SK-N-SH treated with all-trans-retinoic acid at 6 μM for 48 hours (cell line): Measurements from ENCODE around the gene SEMA5A.

ENCODE experiments used
- ATAC-seq: fragments of 200-7000 bp; cut with Tn5 transposase; 3 replicates; pipeline ENCODE4 v1.9.1; 2020; ENCODE audit warnings: mild to moderate bottlenecking, moderate library complexity
- ARNTL ChIP-seq: fragments of 450-650 bp; formaldehyde crosslinking; IDR thresholded peaks from 2 replicates; pipeline ENCODE4 v1.5.0; 2020; ENCODE audit warnings: low read depth, mild to moderate bottlenecking, moderate library complexity, borderline replicate concordance
- BACH2 ChIP-seq: fragments of 250-450 bp; sonication (Bioruptor Pico); IDR thresholded peaks from 2 replicates; pipeline ENCODE4 v1.9.0; 2021; ENCODE audit warnings: mild to moderate bottlenecking, borderline replicate concordance
- CREB5 ChIP-seq: fragments of 250-450 bp; sonication (Bioruptor Pico); IDR thresholded peaks from 2 replicates; pipeline ENCODE4 v1.5.1; 2020; ENCODE audit warnings: low read depth, mild to moderate bottlenecking, moderate library complexity
- CSDC2 ChIP-seq: fragments of 250-450 bp; sonication (Bioruptor Pico); IDR thresholded peaks from 2 replicates; pipeline ENCODE4 v1.5.0; 2020; ENCODE audit warnings: mild to moderate bottlenecking, moderate library complexity
- CSRNP3 ChIP-seq: fragments of 250-450 bp; sonication (Bioruptor Pico); IDR thresholded peaks from 2 replicates; pipeline ENCODE4 v1.5.1; 2021; ENCODE audit warnings: mild to moderate bottlenecking, moderate library complexity
- ESRRG ChIP-seq: fragments of 250-450 bp; sonication (Bioruptor Pico); IDR thresholded peaks from 2 replicates; pipeline ENCODE4 v1.6.1; 2021; ENCODE audit warnings: mild to moderate bottlenecking
- GLIS3 ChIP-seq: fragments of 250-450 bp; sonication (Bioruptor Pico); IDR thresholded peaks from 2 replicates; pipeline ENCODE4 v1.5.0; 2020; ENCODE audit warnings: mild to moderate bottlenecking, moderate library complexity
- ISL1 ChIP-seq: fragments of 250-450 bp; sonication (Bioruptor Pico); IDR thresholded peaks from 2 replicates; pipeline ENCODE4 v2.1.2; 2022; ENCODE audit warnings: mild to moderate bottlenecking, moderate library complexity
- OSR1 ChIP-seq: fragments of 250-450 bp; sonication (Bioruptor Pico); IDR thresholded peaks from 2 replicates; pipeline ENCODE4 v1.8.0; 2022; ENCODE audit warnings: moderate library complexity, mild to moderate bottlenecking, inconsistent platforms
- PATZ1 ChIP-seq: fragments of 250-450 bp; sonication (Bioruptor Pico); IDR thresholded peaks from 2 replicates; pipeline ENCODE4 v1.8.0; 2020; ENCODE audit warnings: mild to moderate bottlenecking, moderate library complexity, borderline replicate concordance
- POU6F1 ChIP-seq: fragments of 250-450 bp; sonication (Bioruptor Pico); IDR thresholded peaks from 2 replicates; pipeline ENCODE4 v1.8.0; 2021; ENCODE audit warnings: low read depth, mild to moderate bottlenecking, moderate library complexity, borderline replicate concordance
- PPARA ChIP-seq: fragments of 250-450 bp; sonication (Bioruptor Pico); IDR thresholded peaks from 2 replicates; pipeline ENCODE4 v1.5.0; 2020; ENCODE audit warnings: mild to moderate bottlenecking, borderline replicate concordance
- RARB ChIP-seq: fragments of 250-450 bp; sonication (Bioruptor Pico); IDR thresholded peaks from 2 replicates; pipeline ENCODE4 v1.8.0; 2021; ENCODE audit warnings: mild to moderate bottlenecking, moderate library complexity
- SNAI2 ChIP-seq: fragments of 250-450 bp; sonication (Bioruptor Pico); IDR thresholded peaks from 2 replicates; pipeline ENCODE4 v1.5.0; 2020; ENCODE audit warnings: mild to moderate bottlenecking, moderate library complexity
- TCF4 ChIP-seq: fragments of 250-450 bp; sonication (Bioruptor Pico); IDR thresholded peaks from 2 replicates; pipeline ENCODE4 v1.8.0; 2021; ENCODE audit warnings: mild to moderate bottlenecking, moderate library complexity, borderline replicate concordance
- TOX ChIP-seq: fragments of 250-450 bp; sonication (Bioruptor Pico); IDR thresholded peaks from 2 replicates; pipeline ENCODE4 v1.8.0; 2021; ENCODE audit warnings: mild to moderate bottlenecking, moderate library complexity, borderline replicate concordance
- TSHZ2 ChIP-seq: fragments of 250-450 bp; sonication (Bioruptor Pico); IDR thresholded peaks from 2 replicates; pipeline ENCODE4 v1.5.0; 2020; ENCODE audit warnings: mild to moderate bottlenecking, moderate library complexity
- ZC3H10 ChIP-seq: fragments of 250-450 bp; sonication (Bioruptor Pico); IDR thresholded peaks from 2 replicates; pipeline ENCODE4 v1.5.1; 2021; ENCODE audit warnings: mild to moderate bottlenecking, moderate library complexity
- ZFP3 ChIP-seq: fragments of 250-450 bp; sonication (Bioruptor Pico); IDR thresholded peaks from 2 replicates; pipeline ENCODE4 v1.5.0; 2020; ENCODE audit warnings: mild to moderate bottlenecking, moderate library complexity
- ZFP30 ChIP-seq: fragments of 450-650 bp; formaldehyde crosslinking; IDR thresholded peaks from 2 replicates; pipeline ENCODE4 v1.5.0; 2022; ENCODE audit warnings: mild to moderate bottlenecking, moderate library complexity
- ZNF70 ChIP-seq: fragments of 450-650 bp; formaldehyde crosslinking; IDR thresholded peaks from 2 replicates; pipeline ENCODE4 v1.5.0; 2020; ENCODE audit warnings: mild to moderate bottlenecking, moderate library complexity
- ZNF8 ChIP-seq: fragments of 450-650 bp; formaldehyde crosslinking; IDR thresholded peaks from 2 replicates; pipeline ENCODE4 v1.5.0; 2020; ENCODE audit warnings: mild to moderate bottlenecking, moderate library complexity

SEMA5A gene

GRCh38 chr5:9015937-9016270 lies 530.0 kb downstream of the SEMA5A start:
- peak; percentile 58 for ATAC-seq
- TF ChIP-seq ESRRG (no peak), OSR1 (CRISPR knock-in tag) (no peak), SNAI2 (CRISPR knock-in tag) (no peak), TSHZ2 (CRISPR knock-in tag) (no peak), ISL1 (no peak), CREB5 (no peak), PPARA (CRISPR knock-in tag) (no peak), POU6F1 (CRISPR knock-in tag) (no peak), ZNF70 (no peak), ARNTL (CRISPR knock-in tag) (no peak), CSRNP3 (CRISPR knock-in tag) (no peak), TCF4 (CRISPR knock-in tag) (no peak), BACH2 (CRISPR knock-in tag) (no peak), GLIS3 (no peak), CSDC2 (no peak), PATZ1 (CRISPR knock-in tag) (no peak), ZFP3 (CRISPR knock-in tag) (no peak), ZFP30 (CRISPR knock-in tag) (no peak), TOX (no peak), ZC3H10 (no peak)

GRCh38 chr5:9015260-9015936 lies 530.5 kb downstream of the SEMA5A start:
- TF ChIP-seq ZNF8 (CRISPR knock-in tag) (no peak), BACH2 (CRISPR knock-in tag) (no peak), ZFP3 (CRISPR knock-in tag) (no peak), PPARA (CRISPR knock-in tag) (no peak), RARB (CRISPR knock-in tag) (no peak), ZC3H10 (no peak), OSR1 (CRISPR knock-in tag) (no peak), TSHZ2 (CRISPR knock-in tag) (no peak), ISL1 (no peak), CSDC2 (no peak), ZFP30 (CRISPR knock-in tag) (no peak), CREB5 (no peak)
- TF ChIP-seq, all 23 proteins: peak for 0
- ATAC-seq = peak; percentile 50
